H1 (cell line): Measurements from ENCODE around the gene STARD9. TPM values are rescaled to one million over a fixed set of nuclear protein-coding genes. Genes with fewer than 3 reads are reported as not detected.

Experiments used
- CTCF ChIA-PET: fragments of 300-600 bp; sonication (Branson Sonifier 250); formaldehyde crosslinking; loops from one replicate; lab custom pipeline; 2021; ENCODE audit not compliant: partially characterized antibody; lab: Charles Lee
- POLR2A ChIA-PET: fragments of 300-600 bp; sonication (Branson Sonifier 250); formaldehyde crosslinking; loops from one replicate; lab custom pipeline; 2021; ENCODE audit warnings: inconsistent platforms; ENCODE audit not compliant: partially characterized antibody; lab: Charles Lee
- DNase-seq, 2 experiments: peaks; one replicate each; pipeline versions ENCODE4 v3.0.0 to v3.0.0-alpha.2; 2010 to 2022; ENCODE audit warnings: low spot score in 2 of 2, low read depth in 1 of 2, mixed read lengths in 1 of 2
- FAIRE-seq: peaks from 2 replicates; lab custom pipeline; 2011; peaks lifted over from hg19 to GRCh38; lab: Jason Lieb, UNC
- H2AFZ ChIP-seq: 2 replicates; pipeline ENCODE4 v1.8.1; 2012; ENCODE audit warnings: low read length, inconsistent platforms
- H2AK5ac ChIP-seq: 2 replicates; pipeline ENCODE4 v1.6.1; 2013; ENCODE audit warnings: low read depth, low read length
- H2BK120ac ChIP-seq: replicated peaks from 2 replicates; pipeline ENCODE3; 2013; ENCODE audit warnings: low read depth, low read length, inconsistent platforms
- H2BK12ac ChIP-seq: 2 replicates; pipeline ENCODE4 v1.6.1; 2013; ENCODE audit warnings: low read depth, low read length
- H2BK15ac ChIP-seq: 2 replicates; pipeline ENCODE4 v1.6.1; 2013; ENCODE audit warnings: low read length
- H2BK20ac ChIP-seq: 2 replicates; pipeline ENCODE4 v1.6.1; 2013; ENCODE audit warnings: low read length
- H2BK5ac ChIP-seq: 2 replicates; pipeline ENCODE4 v1.6.1; 2013; ENCODE audit warnings: low read depth, low read length
- H3K14ac ChIP-seq: 2 replicates; pipeline ENCODE4 v1.6.1; 2013; ENCODE audit warnings: inconsistent platforms; ENCODE audit not compliant: insufficient read length
- H3K18ac ChIP-seq: 2 replicates; pipeline ENCODE4 v1.6.1; 2013; ENCODE audit warnings: low read length; ENCODE audit errors: extremely low read depth
- H3K23ac ChIP-seq: 2 replicates; pipeline ENCODE4 v1.6.1; 2013; ENCODE audit warnings: inconsistent platforms; ENCODE audit not compliant: insufficient read length
- H3K23me2 ChIP-seq: 2 replicates; pipeline ENCODE4 v1.6.1; 2013; ENCODE audit warnings: low read depth, low read length
- H3K27ac ChIP-seq: 2 replicates; pipeline ENCODE4 v1.6.1; 2011; ENCODE audit warnings: low read depth, low read length, inconsistent platforms
- H3K27me3 ChIP-seq, 4 experiments: replicated peaks in 1 of 4; 1 replicate in 1 of 4; 2 replicates in 3 of 4; pipeline versions ENCODE4 v1.6.1 to v1.8.1; 2011 to 2013; ENCODE audit warnings: low read length in 3 of 4, mild to moderate bottlenecking in 3 of 4, inconsistent platforms in 2 of 4, mixed read lengths in 2 of 4, moderate library complexity in 1 of 4; ENCODE audit not compliant: control insufficient read depth in 3 of 4, insufficient read depth in 3 of 4; ENCODE audit errors: extremely low read depth in 1 of 4
- H3K36me3 ChIP-seq, 4 experiments: 2 replicates each; pipeline versions ENCODE4 v1.6.1 to v1.8.1; 2011 to 2013; ENCODE audit warnings: mild to moderate bottlenecking in 4 of 4, low read length in 3 of 4, moderate library complexity in 2 of 4, control low read depth in 1 of 4, inconsistent platforms in 1 of 4; ENCODE audit not compliant: insufficient read depth in 4 of 4, control insufficient read depth in 2 of 4
- H3K4ac ChIP-seq: replicated peaks from 2 replicates; pipeline ENCODE3; 2013; ENCODE audit warnings: low read length, low read depth, mixed read lengths, inconsistent platforms; ENCODE audit not compliant: insufficient read length
- H3K4me1 ChIP-seq, 4 experiments: replicated peaks in 1 of 4; 1 replicate in 1 of 4; 2 replicates in 3 of 4; pipeline versions ENCODE4 v1.6.1 to v1.8.1; 2011 to 2013; ENCODE audit warnings: low read length in 3 of 4, inconsistent platforms in 2 of 4, mixed read lengths in 1 of 4; ENCODE audit not compliant: insufficient read depth in 4 of 4, control insufficient read depth in 3 of 4
- H3K4me2 ChIP-seq, 2 experiments: 2 replicates each; pipeline versions ENCODE4 v1.6.1 to v1.8.1; 2011 to 2013; ENCODE audit warnings: low read depth in 2 of 2, low read length in 2 of 2, control low read depth in 1 of 2, inconsistent platforms in 1 of 2, mild to moderate bottlenecking in 1 of 2; ENCODE audit not compliant: insufficient read depth in 1 of 2
- H3K4me3 ChIP-seq, 4 experiments: fragments of 200-600, 300-600 bp in 1 of 4; sonication (generic), shearing (Covaris generic), sonication (Bioruptor Twin) in 1 of 4; 2 replicates each; pipeline versions ENCODE4 v1.5.1 to v1.8.1; 2011 to 2016; ENCODE audit warnings: low read length in 4 of 4, low read depth in 3 of 4, control low read depth in 2 of 4, inconsistent platforms in 2 of 4, mild to moderate bottlenecking in 2 of 4, mixed read lengths in 1 of 4, moderate library complexity in 1 of 4; ENCODE audit not compliant: insufficient read depth in 2 of 4; ENCODE audit errors: extremely low read depth in 1 of 4
- H3K56ac ChIP-seq: replicated peaks from 2 replicates; pipeline ENCODE3; 2013; ENCODE audit warnings: low read depth, mild to moderate bottlenecking, mixed read lengths, low read length, inconsistent platforms; ENCODE audit not compliant: insufficient read length
- H3K79me1 ChIP-seq: 2 replicates; pipeline ENCODE4 v1.6.1; 2013; ENCODE audit warnings: low read depth, low read length, control low read depth
- H3K79me2 ChIP-seq, 2 experiments: 2 replicates each; pipeline versions ENCODE4 v1.6.1 to v1.8.1; 2012 to 2013; ENCODE audit warnings: low read length in 2 of 2, mild to moderate bottlenecking in 2 of 2, inconsistent platforms in 1 of 2; ENCODE audit not compliant: insufficient read depth in 2 of 2, control insufficient read depth in 1 of 2
- H3K9ac ChIP-seq, 4 experiments: replicated peaks in 1 of 4; 1 replicate in 1 of 4; 2 replicates in 3 of 4; pipeline versions ENCODE4 v1.6.1 to v1.8.1; 2011 to 2013; ENCODE audit warnings: low read depth in 3 of 4, low read length in 3 of 4, control low read depth in 2 of 4, mild to moderate bottlenecking in 2 of 4, moderate library complexity in 2 of 4, inconsistent platforms in 1 of 4; ENCODE audit errors: extremely low read depth in 1 of 4
- H3K9me3 ChIP-seq, 2 experiments: 2 replicates each; pipeline versions ENCODE4 v1.6.1 to v1.8.1; 2012 to 2013; ENCODE audit warnings: mild to moderate bottlenecking in 2 of 2, moderate library complexity in 2 of 2, control low read depth in 1 of 2, inconsistent platforms in 1 of 2, low read depth in 1 of 2, low read length in 1 of 2, mixed read lengths in 1 of 2; ENCODE audit not compliant: insufficient read depth in 2 of 2
- H4K20me1 ChIP-seq, 2 experiments: replicated peaks in 1 of 2; 2 replicates each; pipeline versions ENCODE3 to v1.8.1; 2011 to 2013; ENCODE audit warnings: inconsistent platforms in 2 of 2, low read length in 2 of 2, mild to moderate bottlenecking in 1 of 2; ENCODE audit not compliant: insufficient read depth in 2 of 2, control insufficient read depth in 1 of 2
- H4K5ac ChIP-seq: 2 replicates; pipeline ENCODE4 v1.6.1; 2013; ENCODE audit warnings: low read length, low read depth, mixed read lengths, inconsistent platforms; ENCODE audit not compliant: insufficient read length
- H4K8ac ChIP-seq: 2 replicates; pipeline ENCODE4 v1.8.0; 2013; ENCODE audit warnings: mild to moderate bottlenecking, moderate library complexity, low read length, inconsistent platforms; ENCODE audit not compliant: insufficient read depth; ENCODE audit errors: extremely low read depth
- H4K91ac ChIP-seq: replicated peaks from 2 replicates; pipeline ENCODE3; 2013; ENCODE audit warnings: low read length, mixed read lengths, inconsistent platforms; ENCODE audit not compliant: insufficient read length
- CBX8 ChIP-seq: fragments of 300-800, 300-1000 bp; sonication (generic); IDR thresholded peaks from 2 replicates; pipeline ENCODE4 v1.7.1; 2016; ENCODE audit warnings: low read depth, low read length, borderline replicate concordance
- CHD2 ChIP-seq: IDR thresholded peaks from 2 replicates; pipeline ENCODE4 v1.6.1; 2012; ENCODE audit warnings: low read length, improper control_type of control experiment
- CREB1 ChIP-seq: IDR thresholded peaks from 2 replicates; pipeline ENCODE4 v1.6.1; 2012; ENCODE audit warnings: inconsistent platforms
- CTBP2 ChIP-seq: IDR thresholded peaks from 2 replicates; pipeline ENCODE4 v1.7.0; 2011; ENCODE audit warnings: borderline replicate concordance, mild to moderate bottlenecking, moderate library complexity, mixed read lengths, low read length; ENCODE audit not compliant: insufficient read depth, insufficient read length
- E2F6 ChIP-seq: IDR thresholded peaks from 2 replicates; pipeline ENCODE4 v1.6.1; 2012; ENCODE audit warnings: inconsistent platforms
- EP300 ChIP-seq, 2 experiments: IDR thresholded peaks; 1 replicate in 1 of 2; 2 replicates in 1 of 2; pipeline ENCODE4 v1.6.1; 2011 to 2012; ENCODE audit warnings: low read depth in 2 of 2, low read length in 2 of 2, mild to moderate bottlenecking in 2 of 2, borderline replicate concordance in 1 of 2, inconsistent platforms in 1 of 2, moderate library complexity in 1 of 2
- JUN ChIP-seq: IDR thresholded peaks from 2 replicates; pipeline ENCODE4 v1.6.1; 2011; ENCODE audit warnings: low read depth, mild to moderate bottlenecking, improper control_type of control experiment, low read length
- KDM4A ChIP-seq: IDR thresholded peaks from one replicate; pipeline ENCODE4 v1.7.1; 2012; ENCODE audit warnings: low read depth, mild to moderate bottlenecking, moderate library complexity, low read length, inconsistent platforms; ENCODE audit not compliant: severe bottlenecking
- NANOG ChIP-seq: IDR thresholded peaks from 2 replicates; pipeline ENCODE4 v1.6.1; 2011; ENCODE audit warnings: low read length, low read depth, mild to moderate bottlenecking, inconsistent platforms; ENCODE audit not compliant: insufficient read depth, poor library complexity, severe bottlenecking
- NRF1 ChIP-seq: IDR thresholded peaks from 2 replicates; pipeline ENCODE4 v1.6.1; 2011; ENCODE audit warnings: mild to moderate bottlenecking, low read depth, low read length, improper control_type of control experiment
- RNF2 ChIP-seq: fragments of 200-900, 300-1000 bp; sonication (generic); IDR thresholded peaks from 2 replicates; pipeline ENCODE4 v1.7.1; 2016; ENCODE audit warnings: borderline replicate concordance, low read depth, mild to moderate bottlenecking, antibody characterized with exemption, low read length; ENCODE audit not compliant: poor library complexity, severe bottlenecking; ENCODE audit errors: missing control alignments
- SIX5 ChIP-seq: IDR thresholded peaks from 2 replicates; pipeline ENCODE4 v1.6.1; 2011; ENCODE audit warnings: mild to moderate bottlenecking, low read depth, low read length
- TBP ChIP-seq: IDR thresholded peaks from 2 replicates; pipeline ENCODE4 v1.6.1; 2011; ENCODE audit warnings: low read depth, low read length, improper control_type of control experiment
- WGBS, 2 experiments: shearing (Covaris generic) in 1 of 2; methylation state at CpG; one replicate each; pipeline versions ENCODE4 v1.1.6 to v1.1.7; 2013 to 2015; ENCODE audit warnings: low lambda C conversion rate in 2 of 2, mixed read lengths in 2 of 2, inconsistent platforms in 1 of 2, low coverage in 1 of 2, missing lambda C conversion rate in 1 of 2; ENCODE audit not compliant: insufficient replicate concordance in 2 of 2, insufficient coverage in 1 of 2, insufficient read length in 1 of 2; ENCODE audit errors: extremely low coverage in 1 of 2, missing lambda C conversion rate in 1 of 2; 5-methylcytosine and 5-hydroxymethylcytosine counted together
- polyA plus RNA-seq, 7 experiments: library from polyadenylated mRNA; depleted of rRNA in 3 of 7; stranded (reverse) in 5 of 7; unstranded in 2 of 7; fragments of >200 nt in 5 of 7; fragments of 200-250 nt in 2 of 7; gene quantifications; 1 replicate in 5 of 7; 2 replicates in 1 of 7; 4 replicates in 1 of 7; pipeline versions ENCODE4 v1.2.1 to v1.2.3, GENCODE V29; 2011 to 2013; ENCODE audit warnings: missing spikeins in 2 of 7, mixed read lengths in 2 of 7
- total RNA-seq: library from RNA; stranded (reverse); fragmentation: NEBNext Ultra II Directional; extraction: Animal tissue kit (Norgen Biotek cat#: 25700); gene quantifications from 2 replicates; pipeline ENCODE4 v1.2.1, GENCODE V29; 2021

Gene STARD9
- total and polyA plus RNA-seq, 2 of the 8 experiments (the other 6 are each of a cell fraction or from before 2014, with no cell fraction given): 2.8 to 7.0 TPM

DNA sequence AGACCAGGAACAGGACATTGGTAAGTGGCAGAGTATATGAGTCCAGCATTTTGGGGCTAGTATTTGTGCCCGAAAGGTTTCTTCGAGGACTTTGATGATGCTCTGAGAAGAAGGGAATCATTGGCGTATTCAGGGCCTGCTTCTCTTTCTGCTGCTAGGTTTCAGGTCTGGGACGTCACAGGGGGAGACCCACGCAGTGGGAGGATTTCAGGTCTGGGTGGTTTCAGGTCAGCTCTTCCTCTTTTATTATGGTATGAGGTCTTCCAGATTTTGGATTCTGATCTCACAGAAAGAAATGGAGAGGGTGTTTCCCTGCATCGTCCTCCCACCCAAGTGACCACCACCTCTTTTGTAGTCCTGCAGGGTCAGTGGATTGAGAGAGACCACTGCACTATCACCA, 99.1 kb downstream of the STARD9 start:
- Histone ChIP-seq H3K27ac (no peak overlapping the region), H4K20me1 (peaks cover 0 to 2% of the 10 kb centered on the region in 2 experiments), H3K4me1 (no peaks in the 10 kb centered on the region; a peak in 2 of 7 replicates), H2BK15ac (no peak overlapping the region), H3K36me3 (peaks cover 0 to 11% (median 4%) of the 10 kb centered on the region in 4 experiments; a peak in 4 of 8 replicates), H2BK12ac (no peak overlapping the region), H2AK5ac (no peak overlapping the region), H2BK120ac (no peak overlapping the region), H3K4ac (no peak overlapping the region), H3K14ac (no peak overlapping the region), H3K23me2 (no peaks in the 10 kb centered on the region), H4K91ac (no peak overlapping the region), H2AFZ (no peak overlapping the region), H3K56ac (no peak overlapping the region), H3K27me3 (no peaks in the 10 kb centered on the region), H3K4me2 (no peak overlapping the region), H3K9ac (no peak overlapping the region), H3K79me2 (no peaks in the 10 kb centered on the region), H2BK5ac (no peak overlapping the region), H3K23ac (no peak overlapping the region), H3K4me3 (no peak overlapping the region), H4K5ac (no peak overlapping the region), H4K8ac (no peak overlapping the region), H3K18ac (no peak overlapping the region), H3K9me3 (no peaks in the 10 kb centered on the region), H3K79me1 (no peaks in the 10 kb centered on the region), H2BK20ac (no peak overlapping the region)
- 91% methylated on average over 5 of the region's 6 CpGs; no CpG with 5 or more reads in 1 of the 2 experiments for WGBS, 2 experiments
- no peak for DNase-seq
- no peak for FAIRE-seq
- POLR2A ChIA-PET: interaction anchor here (0.6 kb wide), 1 partner anchor 57 kb away, joined by 3 read pairs; no protein-coding TSS in a partner anchor
- CTCF ChIA-PET: interaction anchor here (1.0 kb wide), 1 partner anchor 253 kb away, joined by 3 read pairs; no protein-coding TSS in a partner anchor
- TF ChIP-seq JUN (no peak), KDM4A (no peak), CBX8 (no peak), CHD2 (no peak), E2F6 (no peak), TBP (no peak), RNF2 (no peak), NANOG (no peak), CTBP2 (no peak), EP300 (IDR thresholded peaks at IDR 0.05; ENCODE audit: borderline replicate concordance in 1 of 2, low read depth in 2 of 2, low read length in 2 of 2) (no peak), NRF1 (no peak), SIX5 (no peak), CREB1 (no peak)
